HG02938 (cell line): ENCODE data around the gene LAMB1.
"Not testable (repeated sequence)": the region's sequence is repeated elsewhere in the genome, so short reads cannot be mapped to it uniquely, and the experiment has no call there.

Experiments
- ATAC-seq: cut with Tn5 transposase; IDR thresholded peaks from one replicate; pipeline ENCODE4 v1.9.1; 2021; ENCODE audit warnings: mild to moderate bottlenecking, moderate library complexity; ENCODE audit not compliant: unreplicated experiment

LAMB1 gene

GRCh38 chr7:107922886-107923285 lies 80.1 kb downstream of the LAMB1 start:
- no peak for ATAC-seq

GRCh38 chr7:107921826-107922225 lies 81.1 kb downstream of the LAMB1 start:
- not testable (repeated sequence) for ATAC-seq

- no peak for ATAC-seq
These were observed 82.8 kb downstream of the LAMB1 start for GRCh38 chr7:107920048-107920772.

- no peak for ATAC-seq
These were observed 84.0 kb downstream of the LAMB1 start for GRCh38 chr7:107918948-107919347.

GRCh38 chr7:107917763-107918651 lies 85.0 kb downstream of the LAMB1 start:
- peak; percentile 95 for ATAC-seq

GRCh38 chr7:107915541-107915940 lies 87.4 kb downstream of the LAMB1 start:
- no peak for ATAC-seq

GRCh38 chr7:107914831-107915230 lies 88.1 kb downstream of the LAMB1 start:
- no peak for ATAC-seq

- no peak for ATAC-seq
These were observed 89.1 kb downstream of the LAMB1 start for GRCh38 chr7:107913851-107914250.

- no peak for ATAC-seq
These were observed 91.0 kb downstream of the LAMB1 start for GRCh38 chr7:107911981-107912380.

GRCh38 chr7:107909445-107909844 lies 93.5 kb downstream of the LAMB1 start:
- no peak for ATAC-seq

GRCh38 chr7:107907790-107908189 lies 95.2 kb downstream of the LAMB1 start:
- no peak for ATAC-seq

- ATAC-seq: no peak
These were observed 100.6 kb downstream of the LAMB1 start for GRCh38 chr7:107902381-107902780.

GRCh38 chr7:107900496-107901015 lies 102.4 kb downstream of the LAMB1 start:
- no peak for ATAC-seq

GRCh38 chr7:107898997-107899594 lies 103.9 kb downstream of the LAMB1 start:
- no peak for ATAC-seq

- not testable (repeated sequence) for ATAC-seq
These were observed 110.6 kb downstream of the LAMB1 start for GRCh38 chr7:107892367-107892741.

GRCh38 chr7:107891636-107892366 lies 111.2 kb downstream of the LAMB1 start:
- peak; percentile 18 for ATAC-seq

- peak; percentile 99 for ATAC-seq
These were observed 111.9 kb downstream of the LAMB1 start, which contains the start of gene DLD for GRCh38 chr7:107890962-107891635. DLD (plus strand) TSS chr7:107891183; CDS start chr7:107891251, 68 bp downstream.

- ATAC-seq: peak; percentile 6
These were observed 112.4 kb downstream of the LAMB1 start for GRCh38 chr7:107890493-107890961.

- ATAC-seq: no peak
These were observed 113.0 kb downstream of the LAMB1 start for GRCh38 chr7:107889992-107890391.

GRCh38 chr7:107887827-107888226 lies 115.1 kb downstream of the LAMB1 start:
- not testable (repeated sequence) for ATAC-seq
